Stimulated activated naive CD8-positive, alpha-beta T cell treated with anti-CD3 and anti-CD28 coated beads, Interleukin-15, Interleukin-2, amounts not matched to agents 100 ng/mL and 50 ng/mL, for 24 hours (primary cell): ENCODE results near the gene LIMS1.
A peak's percentile ranks its signal among the peaks of the same experiment; 100 is the strongest.
"Not testable (repeated sequence)": the region's sequence is repeated elsewhere in the genome, so short reads cannot be mapped to it uniquely, and the experiment has no call there.

Source experiments
- H3K27ac Mint-ChIP-seq: one replicate; pipeline ENCODE4 v1.8.0; 2021; ENCODE audit warnings: mild to moderate bottlenecking, mixed read lengths
- H3K27me3 Mint-ChIP-seq: one replicate; pipeline ENCODE4 v1.8.0; 2021; ENCODE audit warnings: mixed read lengths
- H3K36me3 Mint-ChIP-seq: one replicate; pipeline ENCODE4 v1.8.0; 2021; ENCODE audit warnings: low read depth, mixed read lengths
- H3K4me1 Mint-ChIP-seq: one replicate; pipeline ENCODE4 v1.8.0; 2021; ENCODE audit warnings: low read depth, mixed read lengths
- H3K4me3 Mint-ChIP-seq: one replicate; pipeline ENCODE4 v1.8.0; 2021; ENCODE audit warnings: mild to moderate bottlenecking, mixed read lengths
- H3K9me3 Mint-ChIP-seq: one replicate; pipeline ENCODE4 v1.8.0; 2021; ENCODE audit warnings: mixed read lengths

LIMS1 gene

DNA sequence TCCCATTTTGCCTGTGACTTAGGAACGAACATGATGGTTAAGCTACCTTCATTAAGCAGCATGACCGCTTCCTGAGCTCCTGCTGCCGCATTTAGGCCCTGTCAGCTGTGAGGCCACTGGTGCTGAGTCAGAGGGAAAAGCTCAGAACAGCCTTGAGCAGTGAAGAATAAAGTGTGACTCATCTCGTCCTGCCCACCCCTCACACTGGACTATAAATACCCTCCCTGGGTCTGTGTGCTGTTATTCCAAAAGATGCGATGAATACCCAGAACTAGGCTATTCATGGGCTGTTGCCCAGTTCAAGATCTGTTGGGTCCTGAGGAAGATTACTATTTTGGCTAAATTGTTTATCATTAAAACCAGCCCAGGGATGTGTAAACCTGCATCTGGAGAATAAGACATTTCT, 127.9 kb downstream of the LIMS1 start:
- H3K9me3 Mint-ChIP-seq, H3K27me3 Mint-ChIP-seq, H3K27ac Mint-ChIP-seq, H3K36me3 Mint-ChIP-seq, H3K4me3 Mint-ChIP-seq: not testable (repeated sequence)
- H3K4me1 Mint-ChIP-seq, result peaks cover 10% of the 10 kb centered on the region

DNA sequence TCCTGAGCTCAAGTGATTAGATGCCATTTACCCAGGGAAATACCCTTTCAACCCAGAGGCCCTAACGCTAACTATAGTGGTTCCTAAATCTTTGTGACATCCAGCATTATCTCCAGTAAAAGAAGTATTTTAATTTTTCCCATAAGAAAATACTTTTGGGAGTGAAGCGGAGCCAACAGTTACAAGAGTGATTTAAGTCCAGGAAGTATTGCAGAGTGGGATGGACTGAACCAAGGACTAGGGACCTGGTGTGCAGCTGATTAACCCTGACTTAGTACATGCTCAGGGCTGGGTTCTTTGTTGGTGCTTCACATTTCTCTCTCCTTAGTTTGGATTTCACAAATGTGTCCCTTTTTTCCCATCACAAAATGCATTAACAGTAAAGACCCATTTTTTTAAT, 129.1 kb downstream of the LIMS1 start:
- not testable (repeated sequence) for H3K27ac Mint-ChIP-seq, H3K27me3 Mint-ChIP-seq, H3K36me3 Mint-ChIP-seq, H3K9me3 Mint-ChIP-seq, H3K4me3 Mint-ChIP-seq
- H3K4me1 Mint-ChIP-seq, result peaks cover 10% of the 10 kb centered on the region

DNA sequence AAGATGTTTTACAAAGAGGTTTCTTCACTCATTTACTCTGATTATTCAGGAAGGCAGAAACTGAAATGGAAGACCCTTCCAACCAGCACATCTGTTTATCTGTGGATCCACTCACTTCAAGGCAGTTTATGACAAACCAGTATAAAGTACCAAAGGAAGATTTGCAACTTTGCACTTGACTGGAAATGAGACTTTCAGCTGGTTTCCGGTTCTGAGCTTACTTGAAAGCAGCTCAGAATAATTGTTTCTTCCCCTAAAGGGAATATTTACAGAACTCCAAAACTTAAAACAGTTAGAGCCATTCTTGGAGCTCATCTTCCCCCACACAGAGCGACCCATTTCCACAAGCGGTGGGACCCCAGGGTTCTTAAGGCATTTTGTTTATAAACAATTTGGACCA, 129.8 kb downstream of the LIMS1 start:
- not testable (repeated sequence) for H3K36me3 Mint-ChIP-seq, H3K27ac Mint-ChIP-seq
- peaks cover 10% of the 10 kb centered on the region for H3K4me1 Mint-ChIP-seq

DNA sequence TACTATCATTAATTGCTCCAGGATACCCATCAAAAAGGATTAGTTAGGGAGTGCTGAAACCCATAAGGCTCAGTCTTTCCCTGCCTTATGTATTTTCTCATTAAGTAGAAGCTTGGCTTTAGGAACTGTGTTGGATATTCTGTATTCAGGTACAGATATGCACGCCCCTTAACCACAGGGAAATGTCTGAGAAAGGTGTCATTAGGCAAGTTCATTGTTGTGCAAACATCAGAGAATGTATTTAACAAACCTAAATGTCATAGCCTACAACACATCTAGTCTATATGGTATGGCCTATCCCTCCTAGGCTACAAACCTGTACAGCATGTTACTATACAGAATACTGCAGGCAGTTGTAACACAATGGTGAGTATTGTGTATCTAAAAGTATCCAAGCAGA, 130.7 kb downstream of the LIMS1 start:
- not testable (repeated sequence) for H3K36me3 Mint-ChIP-seq, H3K4me3 Mint-ChIP-seq, H3K9me3 Mint-ChIP-seq, H3K27me3 Mint-ChIP-seq, H3K27ac Mint-ChIP-seq
- peaks cover 10% of the 10 kb centered on the region for H3K4me1 Mint-ChIP-seq

More for the DNA sequence above, 129.8 kb downstream of the LIMS1 start:
- H3K27me3 Mint-ChIP-seq, H3K9me3 Mint-ChIP-seq, H3K4me3 Mint-ChIP-seq: not testable (repeated sequence)

DNA sequence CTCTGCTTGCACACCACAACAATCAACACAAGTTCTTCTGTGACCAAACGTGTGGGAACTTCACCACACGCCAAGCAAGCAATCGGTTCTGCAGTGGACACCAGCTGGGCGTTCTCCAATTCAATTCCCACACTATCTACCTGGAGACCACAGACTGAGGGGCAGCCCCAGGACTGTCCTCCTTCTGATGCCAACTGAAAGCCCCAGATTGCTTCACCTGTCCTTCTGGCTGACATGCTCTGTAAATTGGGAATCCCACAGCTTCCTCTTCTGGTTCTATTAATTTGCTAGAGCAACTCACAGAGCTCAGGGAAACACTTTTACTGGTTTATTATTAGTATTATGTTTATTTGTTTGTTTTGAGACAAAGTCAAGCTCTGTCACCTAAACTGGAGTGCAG, 131.7 kb downstream of the LIMS1 start:
- H3K4me3 Mint-ChIP-seq, H3K27ac Mint-ChIP-seq, H3K36me3 Mint-ChIP-seq, H3K9me3 Mint-ChIP-seq, H3K27me3 Mint-ChIP-seq: not testable (repeated sequence)
- peaks cover 10% of the 10 kb centered on the region for H3K4me1 Mint-ChIP-seq

GRCh38 chr2:108667140-108667539, 132.9 kb downstream of the LIMS1 start:
- not testable (repeated sequence) for H3K27ac Mint-ChIP-seq, H3K27me3 Mint-ChIP-seq, H3K4me3 Mint-ChIP-seq, H3K4me1 Mint-ChIP-seq, H3K9me3 Mint-ChIP-seq, H3K36me3 Mint-ChIP-seq

GRCh38 chr2:108670282-108670681, 136.0 kb downstream of the LIMS1 start:
- H3K9me3 Mint-ChIP-seq, H3K27ac Mint-ChIP-seq, H3K36me3 Mint-ChIP-seq, H3K4me1 Mint-ChIP-seq, H3K4me3 Mint-ChIP-seq, H3K27me3 Mint-ChIP-seq: not testable (repeated sequence)

- H3K27ac Mint-ChIP-seq, H3K36me3 Mint-ChIP-seq, H3K4me3 Mint-ChIP-seq, H3K4me1 Mint-ChIP-seq, H3K9me3 Mint-ChIP-seq, H3K27me3 Mint-ChIP-seq: not testable (repeated sequence)
Measured at GRCh38 chr2:108672200-108672805, 138.0 kb downstream of the LIMS1 start.

DNA sequence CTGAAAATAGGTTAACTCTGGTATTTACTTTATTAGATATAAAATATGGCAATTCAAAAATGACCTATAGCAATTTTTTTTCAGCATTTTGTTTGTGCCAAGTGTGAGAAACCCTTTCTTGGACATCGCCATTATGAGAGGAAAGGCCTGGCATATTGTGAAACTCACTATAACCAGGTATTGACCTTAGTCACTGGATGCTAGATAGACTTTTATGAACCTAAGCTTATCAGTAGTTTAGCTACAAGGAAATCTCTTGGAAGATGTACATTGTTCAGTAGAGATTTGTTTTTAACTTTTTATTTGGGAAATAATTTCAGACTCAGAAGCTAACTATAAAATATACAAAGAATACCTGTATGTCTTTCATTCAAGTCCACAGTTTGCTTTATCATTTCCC, 142.3 kb downstream of the LIMS1 start:
- not testable (repeated sequence) for H3K4me3 Mint-ChIP-seq, H3K9me3 Mint-ChIP-seq, H3K4me1 Mint-ChIP-seq, H3K27ac Mint-ChIP-seq, H3K27me3 Mint-ChIP-seq
- peaks cover 13% of the 10 kb centered on the region for H3K36me3 Mint-ChIP-seq

- not testable (repeated sequence) for H3K4me3 Mint-ChIP-seq, H3K27me3 Mint-ChIP-seq, H3K9me3 Mint-ChIP-seq, H3K4me1 Mint-ChIP-seq, H3K27ac Mint-ChIP-seq
- peaks cover 13% of the 10 kb centered on the region for H3K36me3 Mint-ChIP-seq
Measured at GRCh38 chr2:108677239-108677744, 143.0 kb downstream of the LIMS1 start.

GRCh38 chr2:108678198-108678651, 144.0 kb downstream of the LIMS1 start:
- not testable (repeated sequence) for H3K9me3 Mint-ChIP-seq, H3K4me3 Mint-ChIP-seq, H3K4me1 Mint-ChIP-seq, H3K27me3 Mint-ChIP-seq, H3K27ac Mint-ChIP-seq
- peaks cover 13% of the 10 kb centered on the region for H3K36me3 Mint-ChIP-seq

- not testable (repeated sequence) for H3K27me3 Mint-ChIP-seq
- H3K27ac Mint-ChIP-seq, result peak overlapping the region; percentile 40
Measured at GRCh38 chr2:108680805-108681204, 146.5 kb downstream of the LIMS1 start.

DNA sequence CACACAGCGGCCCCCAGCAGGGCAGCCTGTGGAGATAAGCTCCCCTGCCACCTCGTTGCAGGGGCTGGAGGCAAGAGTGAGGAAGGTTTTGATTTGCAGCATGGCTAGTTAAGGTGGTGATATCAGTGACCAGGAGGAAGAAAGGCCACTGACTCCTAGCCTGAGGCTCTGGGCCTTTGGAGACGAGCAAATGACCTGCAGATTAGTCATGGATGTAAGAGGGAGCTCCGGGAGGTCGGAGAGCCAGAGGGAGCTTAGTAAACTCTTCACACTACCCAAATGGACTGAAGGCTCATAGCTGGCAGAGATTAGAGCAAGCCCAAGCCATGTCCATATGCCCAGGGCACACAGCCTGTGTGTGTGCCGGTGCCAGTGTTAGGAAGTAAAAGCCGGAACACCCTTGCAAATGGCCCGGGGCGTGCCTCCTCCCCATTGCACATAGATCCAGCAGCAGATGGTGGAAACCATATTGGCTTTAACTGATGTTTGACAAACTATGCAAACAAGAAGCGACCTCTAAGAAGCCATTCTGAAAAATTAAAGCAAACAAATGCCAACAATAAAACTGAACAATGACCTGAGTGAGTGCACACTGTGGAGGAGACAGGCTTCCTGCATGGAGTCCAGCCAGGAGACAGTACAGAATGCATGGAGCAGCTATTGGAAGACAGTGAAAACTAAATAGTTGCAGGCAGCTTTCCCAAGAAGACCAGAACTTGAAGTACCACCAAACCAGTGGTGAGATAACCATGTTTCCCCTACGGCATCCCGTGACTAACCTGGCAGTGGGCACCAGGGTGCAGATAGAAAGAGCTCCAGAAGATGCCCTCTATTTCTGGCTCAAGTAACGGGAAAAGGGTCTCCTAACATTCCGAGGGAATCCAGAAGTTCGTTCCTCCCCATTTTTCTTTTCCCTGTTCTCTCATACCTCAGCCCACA, 154.8 kb downstream of the LIMS1 start:
- H3K27me3 Mint-ChIP-seq, H3K4me1 Mint-ChIP-seq, H3K9me3 Mint-ChIP-seq, H3K4me3 Mint-ChIP-seq, H3K27ac Mint-ChIP-seq, H3K36me3 Mint-ChIP-seq: not testable (repeated sequence)

More at GRCh38 chr2:108680805-108681204, 146.5 kb downstream of the LIMS1 start:
- not testable (repeated sequence) for H3K4me3 Mint-ChIP-seq, H3K9me3 Mint-ChIP-seq, H3K4me1 Mint-ChIP-seq
- peaks cover 24% of the 10 kb centered on the region for H3K36me3 Mint-ChIP-seq

GRCh38 chr2:108690001-108690400, 155.7 kb downstream of the LIMS1 start:
- not testable (repeated sequence) for H3K27me3 Mint-ChIP-seq, H3K4me3 Mint-ChIP-seq, H3K9me3 Mint-ChIP-seq, H3K4me1 Mint-ChIP-seq, H3K36me3 Mint-ChIP-seq, H3K27ac Mint-ChIP-seq

- no peaks in the 10 kb centered on the region for H3K9me3 Mint-ChIP-seq
- H3K4me3 Mint-ChIP-seq, result no peak overlapping the region
Measured at GRCh38 chr2:108691447-108691846, 157.2 kb downstream of the LIMS1 start.

GRCh38 chr2:108701208-108701607, 166.9 kb downstream of the LIMS1 start:
- Mint-ChIP-seq H3K4me3 (no peak overlapping the region), H3K4me1 (no peaks in the 10 kb centered on the region), H3K27ac (no peak overlapping the region), H3K36me3 (no peaks in the 10 kb centered on the region), H3K9me3 (peaks cover under 1% of the 10 kb centered on the region), H3K27me3 (no peaks in the 10 kb centered on the region)

More at GRCh38 chr2:108691447-108691846, 157.2 kb downstream of the LIMS1 start:
- Mint-ChIP-seq H3K27me3 (no peaks in the 10 kb centered on the region), H3K36me3 (no peaks in the 10 kb centered on the region), H3K27ac (no peak overlapping the region), H3K4me1 (no peaks in the 10 kb centered on the region)
